Lower leg skin (tissue), 3 donors: ENCODE results near the gene TSNAXIP1.

ENCODE experiments used
- POLR2A ChIP-seq, 2 donors: fragments of 450-650 bp; IDR thresholded peaks; one replicate each; pipeline ENCODE4 v1.6.1; 2016 to 2017; ENCODE audit warnings: antibody characterized with exemption in 2 of 2, mild to moderate bottlenecking in 1 of 2, moderate library complexity in 1 of 2
- TF ChIP-seq, protein P1 (sequence below), 3 donors: fragments of 450-650 bp; IDR thresholded peaks; one replicate each; pipeline ENCODE4 v1.5.1; 2016; ENCODE audit warnings: antibody characterized with exemption in 3 of 3, mild to moderate bottlenecking in 3 of 3, moderate library complexity in 2 of 3

DNA sequence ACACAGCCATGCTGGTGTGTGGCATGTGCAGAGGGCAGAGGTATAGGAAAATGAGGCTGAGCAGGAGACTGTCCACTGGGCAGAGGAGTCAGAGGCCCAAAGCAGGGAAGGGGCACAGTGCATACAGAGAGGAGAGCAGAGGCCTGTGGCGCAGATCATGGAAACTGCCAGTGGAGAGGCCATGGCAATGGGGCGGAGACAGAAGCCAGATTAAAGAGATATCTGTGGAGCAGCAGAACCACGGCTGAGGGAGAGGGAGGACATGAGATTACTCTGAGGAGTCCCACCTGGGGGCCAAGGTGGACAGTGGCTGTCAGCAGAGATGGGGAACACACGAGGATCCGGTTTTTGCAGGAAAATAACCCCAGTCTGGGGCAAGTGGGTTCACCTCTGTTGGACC lies 43.6 kb upstream of the TSNAXIP1 start:
- TF ChIP-seq POLR2A (IDR thresholded peaks at IDR 0.05): no peak
- TF ChIP-seq, protein P1, sequence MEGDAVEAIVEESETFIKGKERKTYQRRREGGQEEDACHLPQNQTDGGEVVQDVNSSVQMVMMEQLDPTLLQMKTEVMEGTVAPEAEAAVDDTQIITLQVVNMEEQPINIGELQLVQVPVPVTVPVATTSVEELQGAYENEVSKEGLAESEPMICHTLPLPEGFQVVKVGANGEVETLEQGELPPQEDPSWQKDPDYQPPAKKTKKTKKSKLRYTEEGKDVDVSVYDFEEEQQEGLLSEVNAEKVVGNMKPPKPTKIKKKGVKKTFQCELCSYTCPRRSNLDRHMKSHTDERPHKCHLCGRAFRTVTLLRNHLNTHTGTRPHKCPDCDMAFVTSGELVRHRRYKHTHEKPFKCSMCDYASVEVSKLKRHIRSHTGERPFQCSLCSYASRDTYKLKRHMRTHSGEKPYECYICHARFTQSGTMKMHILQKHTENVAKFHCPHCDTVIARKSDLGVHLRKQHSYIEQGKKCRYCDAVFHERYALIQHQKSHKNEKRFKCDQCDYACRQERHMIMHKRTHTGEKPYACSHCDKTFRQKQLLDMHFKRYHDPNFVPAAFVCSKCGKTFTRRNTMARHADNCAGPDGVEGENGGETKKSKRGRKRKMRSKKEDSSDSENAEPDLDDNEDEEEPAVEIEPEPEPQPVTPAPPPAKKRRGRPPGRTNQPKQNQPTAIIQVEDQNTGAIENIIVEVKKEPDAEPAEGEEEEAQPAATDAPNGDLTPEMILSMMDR (IDR thresholded peaks at IDR 0.05): no peak
